GM12873 (cell line): ENCODE results near the gene LDB3.

Source experiments
- CTCF ChIP-seq: IDR thresholded peaks from 2 replicates; pipeline ENCODE4 v1.5.1; 2012; ENCODE audit warnings: low read depth, mild to moderate bottlenecking, moderate library complexity, low read length, control low read depth; ENCODE audit not compliant: insufficient read depth; ENCODE audit errors: missing control alignments

The LDB3 gene

GRCh38 chr10:86698207-86698940 is 30.1 kb downstream of the LDB3 start:
- no peak for TF ChIP-seq CTCF

GRCh38 chr10:86699125-86699524 is 30.8 kb downstream of the LDB3 start:
- no peak for TF ChIP-seq CTCF

- TF ChIP-seq CTCF = no peak
Observed at GRCh38 chr10:86699541-86699940, 31.2 kb downstream of the LDB3 start.

GRCh38 chr10:86699991-86700840 is 31.9 kb downstream of the LDB3 start:
- no peak for TF ChIP-seq CTCF

- no peak for TF ChIP-seq CTCF
Observed at GRCh38 chr10:86700851-86701617, 32.7 kb downstream of the LDB3 start.

GRCh38 chr10:86703176-86703575 is 34.9 kb downstream of the LDB3 start:
- TF ChIP-seq CTCF = no peak

GRCh38 chr10:86705139-86705538 is 36.8 kb downstream of the LDB3 start:
- TF ChIP-seq CTCF = no peak
